ENCODE measurements around the gene GPR180. TPM values are rescaled to one million over a fixed set of nuclear protein-coding genes. Genes with fewer than 3 reads are reported as not detected.

Gene GPR180
- total RNA-seq, 2 donors from 2014 or later: 4.6 to 6.0 TPM

GRCh38 chr13:94561126-94561525 is 40.5 kb upstream of the GPR180 start:
- Histone ChIP-seq H3K27me3 (no peaks in the 10 kb centered on the region), H3K9me3 (no peaks in the 10 kb centered on the region), H3K4me3 (no peak overlapping the region), H3K4me1 (no peaks in the 10 kb centered on the region), H3K36me3 (replicated peaks in 1 of 2; ENCODE audit: insufficient read depth in 1 of 2, low read depth in 2 of 2) (no peaks in the 10 kb centered on the region), H3K27ac (no peak overlapping the region)
- DNase-seq: no peak
- no peak for ATAC-seq
- intact Hi-C loops (cut with DNase I): no loop called here
- WGBS, 2 donors: 89% methylated on average over 3 of the region's 3 CpGs
- TF ChIP-seq POLR2A (IDR thresholded peaks at IDR 0.05) (no peak), CTCF (IDR thresholded peaks at IDR 0.05) (no peak)

- Histone ChIP-seq H3K4me3 (no peak overlapping the region), H3K27me3 (no peaks in the 10 kb centered on the region), H3K36me3 (replicated peaks in 1 of 2; ENCODE audit: insufficient read depth in 1 of 2, low read depth in 2 of 2) (peaks cover 0 to 4% of the 10 kb centered on the region in 2 donors), H3K9me3 (no peaks in the 10 kb centered on the region), H3K27ac (no peak overlapping the region), H3K4me1 (no peaks in the 10 kb centered on the region)
- intact Hi-C loops (cut with DNase I): no loop called here
- ATAC-seq (no peak), DNase-seq (no peak)
- no peak for TF ChIP-seq CTCF (IDR thresholded peaks at IDR 0.05)
- TF ChIP-seq POLR2A (IDR thresholded peaks at IDR 0.05): no peak
- 92 to 94% methylated on average over 3 of the region's 3 CpGs for WGBS, 2 donors
These were observed 34.1 kb upstream of the GPR180 start for GRCh38 chr13:94567581-94567980.

- TF ChIP-seq POLR2A (IDR thresholded peaks at IDR 0.05) (no peak), CTCF (IDR thresholded peaks at IDR 0.05) (no peak)
- Histone ChIP-seq H3K27ac (no peak overlapping the region), H3K27me3 (no peaks in the 10 kb centered on the region), H3K4me1 (no peaks in the 10 kb centered on the region), H3K9me3 (no peaks in the 10 kb centered on the region), H3K4me3 (no peak overlapping the region), H3K36me3 (replicated peaks in 1 of 2; ENCODE audit: insufficient read depth in 1 of 2, low read depth in 2 of 2) (peaks cover 0 to 8% of the 10 kb centered on the region in 2 donors)
- no peak for ATAC-seq
- 100% methylated on average over 1 of the region's 1 CpG for WGBS, 2 donors
- DNase-seq: no peak
- intact Hi-C loops (cut with DNase I): no loop called here
These were observed 33.2 kb upstream of the GPR180 start for GRCh38 chr13:94568443-94568842.

GRCh38 chr13:94569615-94570014 is 32.0 kb upstream of the GPR180 start:
- no peak for TF ChIP-seq CTCF (IDR thresholded peaks at IDR 0.05)
- no peak for TF ChIP-seq POLR2A (IDR thresholded peaks at IDR 0.05)
- DNase-seq: no peak
- no peak for ATAC-seq
- H3K9me3 ChIP-seq: no peaks in the 10 kb centered on the region
- WGBS, 2 donors: 90 to 95% methylated on average over 3 of the region's 3 CpGs
- H3K4me1 ChIP-seq: no peaks in the 10 kb centered on the region
- no peaks in the 10 kb centered on the region for H3K27me3 ChIP-seq
- H3K27ac ChIP-seq: no peak overlapping the region
- H3K4me3 ChIP-seq: no peak overlapping the region
- peaks cover 6 to 8% of the 10 kb centered on the region in 2 donors for H3K36me3 ChIP-seq (replicated peaks in 1 of 2; ENCODE audit: insufficient read depth in 1 of 2, low read depth in 2 of 2)
- intact Hi-C loops (cut with DNase I): no loop called here

GRCh38 chr13:94579063-94579462 is 22.6 kb upstream of the GPR180 start:
- Histone ChIP-seq H3K27ac (no peak overlapping the region), H3K36me3 (replicated peaks in 1 of 2; ENCODE audit: insufficient read depth in 1 of 2, low read depth in 2 of 2) (peaks cover 0 to 43% of the 10 kb centered on the region in 2 donors), H3K9me3 (no peaks in the 10 kb centered on the region), H3K27me3 (no peaks in the 10 kb centered on the region), H3K4me3 (no peak overlapping the region), H3K4me1 (peaks cover 5% of the 10 kb centered on the region)
- intact Hi-C loops (cut with DNase I): no loop called here
- ATAC-seq (no peak), DNase-seq (no peak)
- no peak for TF ChIP-seq POLR2A (IDR thresholded peaks at IDR 0.05)
- TF ChIP-seq CTCF (IDR thresholded peaks at IDR 0.05): no peak
- 37 to 50% methylated on average over 1 of the region's 1 CpG for WGBS, 2 donors
